ENCODE measurements around the gene FRMD3. TPM values are rescaled to one million over a fixed set of nuclear protein-coding genes. Genes with fewer than 3 reads are reported as not detected.

FRMD3 gene
- 0.14 and 0.18 TPM in 2 replicates for total RNA-seq

DNA sequence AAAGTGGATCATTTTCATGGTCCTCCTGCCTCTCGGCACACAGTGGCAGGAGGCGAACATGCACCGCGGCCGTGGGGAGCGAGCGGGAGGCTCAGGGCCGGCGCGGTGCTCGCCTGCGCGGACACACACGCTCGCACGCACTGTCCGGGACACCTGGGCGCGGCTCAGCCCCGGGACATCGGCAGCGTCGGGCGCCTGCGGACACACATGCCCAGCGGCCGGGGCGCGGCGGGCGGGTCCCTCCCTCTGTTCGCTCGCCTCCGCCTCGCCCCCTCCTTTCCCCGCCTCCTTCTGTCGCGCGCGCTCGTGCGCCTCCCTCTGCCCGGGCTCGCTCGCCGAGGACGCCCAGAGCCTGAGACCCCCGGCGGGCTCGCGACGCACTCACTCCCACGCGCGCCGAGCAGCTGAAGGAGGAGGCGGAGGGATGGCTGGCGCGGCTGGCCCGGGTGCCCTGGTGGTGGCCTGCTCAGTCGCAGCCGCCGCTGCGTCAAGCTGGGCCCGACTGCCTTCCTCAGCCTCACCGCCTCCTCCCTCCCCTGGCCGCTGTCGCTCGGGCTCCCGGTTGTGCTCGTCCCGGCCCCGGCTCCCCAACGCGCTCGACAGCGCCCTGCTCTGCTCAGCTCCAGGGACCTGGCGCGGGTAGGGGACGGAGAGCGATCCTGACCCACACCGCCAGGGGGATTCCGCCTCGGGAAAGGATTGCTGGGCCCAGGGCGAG lies at the start of gene FRMD3:
FRMD3 (minus strand) TSS at position 230 of the 718 bp plus-strand sequence; CDS start at position 60, 170 bp downstream.

Other genes with a start within 250 kb of the FRMD3 start
- 4.9 and 7.7 TPM in 2 replicates for gene IDNK, start 84.7 kb upstream of the FRMD3 start, total RNA-seq
- gene UBQLN1, start 169.6 kb upstream of the FRMD3 start, total RNA-seq = 74.0 and 99.2 TPM in 2 replicates

Measured in smooth muscle cell of bladder (primary cell).